SK-N-SH (cell line): ENCODE results near the gene ID4.

Source experiments
- SMC3 ChIP-seq: IDR thresholded peaks from 2 replicates; pipeline ENCODE4 v1.6.1; 2012; ENCODE audit warnings: low read depth, low read length, improper control_type of control experiment
- YY1 ChIP-seq: IDR thresholded peaks from 2 replicates; pipeline ENCODE4 v1.4.0; 2012; ENCODE audit warnings: low read depth, mild to moderate bottlenecking
- TF ChIP-seq, protein P1 (sequence below): fragments of 200-600 bp; sonication (generic); IDR thresholded peaks from 2 replicates; pipeline ENCODE4 v1.6.1; 2017; ENCODE audit warnings: antibody characterized with exemption, mild to moderate bottlenecking, moderate library complexity

DNA sequence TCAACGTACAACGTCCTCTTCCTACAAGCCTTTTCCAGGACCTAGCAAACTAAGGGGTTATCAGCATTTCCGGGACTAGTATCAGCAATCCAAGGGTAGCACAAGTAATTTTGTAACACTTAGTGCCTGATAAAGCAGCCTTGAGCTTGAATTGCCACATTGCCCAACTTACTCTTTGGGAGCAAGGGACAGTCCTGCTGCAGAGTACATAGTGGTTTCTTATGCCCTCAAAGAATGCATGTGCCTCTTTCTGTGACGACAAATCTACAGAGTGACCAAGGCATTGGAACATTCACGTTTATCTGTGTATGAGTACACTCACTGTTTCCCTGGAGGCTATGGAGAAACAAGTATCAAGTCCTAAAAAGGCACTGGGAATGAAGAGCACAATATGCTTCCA lies 3.2 kb upstream of the ID4 start:
- TF ChIP-seq, protein P1, sequence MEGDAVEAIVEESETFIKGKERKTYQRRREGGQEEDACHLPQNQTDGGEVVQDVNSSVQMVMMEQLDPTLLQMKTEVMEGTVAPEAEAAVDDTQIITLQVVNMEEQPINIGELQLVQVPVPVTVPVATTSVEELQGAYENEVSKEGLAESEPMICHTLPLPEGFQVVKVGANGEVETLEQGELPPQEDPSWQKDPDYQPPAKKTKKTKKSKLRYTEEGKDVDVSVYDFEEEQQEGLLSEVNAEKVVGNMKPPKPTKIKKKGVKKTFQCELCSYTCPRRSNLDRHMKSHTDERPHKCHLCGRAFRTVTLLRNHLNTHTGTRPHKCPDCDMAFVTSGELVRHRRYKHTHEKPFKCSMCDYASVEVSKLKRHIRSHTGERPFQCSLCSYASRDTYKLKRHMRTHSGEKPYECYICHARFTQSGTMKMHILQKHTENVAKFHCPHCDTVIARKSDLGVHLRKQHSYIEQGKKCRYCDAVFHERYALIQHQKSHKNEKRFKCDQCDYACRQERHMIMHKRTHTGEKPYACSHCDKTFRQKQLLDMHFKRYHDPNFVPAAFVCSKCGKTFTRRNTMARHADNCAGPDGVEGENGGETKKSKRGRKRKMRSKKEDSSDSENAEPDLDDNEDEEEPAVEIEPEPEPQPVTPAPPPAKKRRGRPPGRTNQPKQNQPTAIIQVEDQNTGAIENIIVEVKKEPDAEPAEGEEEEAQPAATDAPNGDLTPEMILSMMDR, result no peak
- no peak for TF ChIP-seq SMC3
- no peak for TF ChIP-seq YY1
